Measurements from ENCODE around the gene CACNA1F. TPM values are rescaled to one million over a fixed set of nuclear protein-coding genes. Genes with fewer than 3 reads are reported as not detected.

CACNA1F gene
- total and polyA plus RNA-seq, 9 of the 15 experiments (the other 6 are each of a cell fraction or from before 2014, with no cell fraction given), result under 0.01 to 0.41 (median 0.03) TPM; not detected in 3

DNA sequence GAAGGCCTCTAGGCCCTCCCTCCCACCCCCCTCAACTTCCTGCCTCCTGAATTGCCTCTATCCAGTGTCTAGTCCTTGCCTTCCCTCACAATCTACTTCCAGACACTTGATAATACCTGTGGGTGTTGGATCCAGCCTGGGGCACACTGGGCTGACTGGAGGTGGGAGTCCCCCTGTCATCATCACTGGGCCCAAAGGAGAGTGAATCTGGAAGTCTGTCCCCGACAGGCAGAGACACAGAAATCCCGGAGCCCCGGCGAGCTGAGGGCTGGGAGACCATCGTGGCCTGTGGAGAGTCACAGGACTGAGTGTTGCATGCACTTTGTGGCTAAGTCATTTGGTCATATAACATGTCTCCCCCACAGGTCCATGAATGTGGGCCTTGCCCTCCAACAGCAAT, 24.7 kb downstream of the CACNA1F start (continued):
- TF ChIP-seq, protein P1, sequence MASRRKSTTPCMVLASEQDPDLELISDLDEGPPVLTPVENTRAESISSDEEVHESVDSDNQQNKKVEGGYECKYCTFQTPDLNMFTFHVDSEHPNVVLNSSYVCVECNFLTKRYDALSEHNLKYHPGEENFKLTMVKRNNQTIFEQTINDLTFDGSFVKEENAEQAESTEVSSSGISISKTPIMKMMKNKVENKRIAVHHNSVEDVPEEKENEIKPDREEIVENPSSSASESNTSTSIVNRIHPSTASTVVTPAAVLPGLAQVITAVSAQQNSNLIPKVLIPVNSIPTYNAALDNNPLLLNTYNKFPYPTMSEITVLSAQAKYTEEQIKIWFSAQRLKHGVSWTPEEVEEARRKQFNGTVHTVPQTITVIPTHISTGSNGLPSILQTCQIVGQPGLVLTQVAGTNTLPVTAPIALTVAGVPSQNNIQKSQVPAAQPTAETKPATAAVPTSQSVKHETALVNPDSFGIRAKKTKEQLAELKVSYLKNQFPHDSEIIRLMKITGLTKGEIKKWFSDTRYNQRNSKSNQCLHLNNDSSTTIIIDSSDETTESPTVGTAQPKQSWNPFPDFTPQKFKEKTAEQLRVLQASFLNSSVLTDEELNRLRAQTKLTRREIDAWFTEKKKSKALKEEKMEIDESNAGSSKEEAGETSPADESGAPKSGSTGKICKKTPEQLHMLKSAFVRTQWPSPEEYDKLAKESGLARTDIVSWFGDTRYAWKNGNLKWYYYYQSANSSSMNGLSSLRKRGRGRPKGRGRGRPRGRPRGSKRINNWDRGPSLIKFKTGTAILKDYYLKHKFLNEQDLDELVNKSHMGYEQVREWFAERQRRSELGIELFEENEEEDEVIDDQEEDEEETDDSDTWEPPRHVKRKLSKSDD (conservative IDR thresholded peaks at IDR 0.05; ENCODE audit: low read length), result no peak
- no peak for TF ChIP-seq NR2C1 (IDR thresholded peaks at IDR 0.05)
- TF ChIP-seq NR2C1 (tag; IDR thresholded peaks at IDR 0.05), result no peak
- no peak for TF ChIP-seq EP300 (IDR thresholded peaks at IDR 0.05; ENCODE audit: low read length)
- TF ChIP-seq, protein P2, sequence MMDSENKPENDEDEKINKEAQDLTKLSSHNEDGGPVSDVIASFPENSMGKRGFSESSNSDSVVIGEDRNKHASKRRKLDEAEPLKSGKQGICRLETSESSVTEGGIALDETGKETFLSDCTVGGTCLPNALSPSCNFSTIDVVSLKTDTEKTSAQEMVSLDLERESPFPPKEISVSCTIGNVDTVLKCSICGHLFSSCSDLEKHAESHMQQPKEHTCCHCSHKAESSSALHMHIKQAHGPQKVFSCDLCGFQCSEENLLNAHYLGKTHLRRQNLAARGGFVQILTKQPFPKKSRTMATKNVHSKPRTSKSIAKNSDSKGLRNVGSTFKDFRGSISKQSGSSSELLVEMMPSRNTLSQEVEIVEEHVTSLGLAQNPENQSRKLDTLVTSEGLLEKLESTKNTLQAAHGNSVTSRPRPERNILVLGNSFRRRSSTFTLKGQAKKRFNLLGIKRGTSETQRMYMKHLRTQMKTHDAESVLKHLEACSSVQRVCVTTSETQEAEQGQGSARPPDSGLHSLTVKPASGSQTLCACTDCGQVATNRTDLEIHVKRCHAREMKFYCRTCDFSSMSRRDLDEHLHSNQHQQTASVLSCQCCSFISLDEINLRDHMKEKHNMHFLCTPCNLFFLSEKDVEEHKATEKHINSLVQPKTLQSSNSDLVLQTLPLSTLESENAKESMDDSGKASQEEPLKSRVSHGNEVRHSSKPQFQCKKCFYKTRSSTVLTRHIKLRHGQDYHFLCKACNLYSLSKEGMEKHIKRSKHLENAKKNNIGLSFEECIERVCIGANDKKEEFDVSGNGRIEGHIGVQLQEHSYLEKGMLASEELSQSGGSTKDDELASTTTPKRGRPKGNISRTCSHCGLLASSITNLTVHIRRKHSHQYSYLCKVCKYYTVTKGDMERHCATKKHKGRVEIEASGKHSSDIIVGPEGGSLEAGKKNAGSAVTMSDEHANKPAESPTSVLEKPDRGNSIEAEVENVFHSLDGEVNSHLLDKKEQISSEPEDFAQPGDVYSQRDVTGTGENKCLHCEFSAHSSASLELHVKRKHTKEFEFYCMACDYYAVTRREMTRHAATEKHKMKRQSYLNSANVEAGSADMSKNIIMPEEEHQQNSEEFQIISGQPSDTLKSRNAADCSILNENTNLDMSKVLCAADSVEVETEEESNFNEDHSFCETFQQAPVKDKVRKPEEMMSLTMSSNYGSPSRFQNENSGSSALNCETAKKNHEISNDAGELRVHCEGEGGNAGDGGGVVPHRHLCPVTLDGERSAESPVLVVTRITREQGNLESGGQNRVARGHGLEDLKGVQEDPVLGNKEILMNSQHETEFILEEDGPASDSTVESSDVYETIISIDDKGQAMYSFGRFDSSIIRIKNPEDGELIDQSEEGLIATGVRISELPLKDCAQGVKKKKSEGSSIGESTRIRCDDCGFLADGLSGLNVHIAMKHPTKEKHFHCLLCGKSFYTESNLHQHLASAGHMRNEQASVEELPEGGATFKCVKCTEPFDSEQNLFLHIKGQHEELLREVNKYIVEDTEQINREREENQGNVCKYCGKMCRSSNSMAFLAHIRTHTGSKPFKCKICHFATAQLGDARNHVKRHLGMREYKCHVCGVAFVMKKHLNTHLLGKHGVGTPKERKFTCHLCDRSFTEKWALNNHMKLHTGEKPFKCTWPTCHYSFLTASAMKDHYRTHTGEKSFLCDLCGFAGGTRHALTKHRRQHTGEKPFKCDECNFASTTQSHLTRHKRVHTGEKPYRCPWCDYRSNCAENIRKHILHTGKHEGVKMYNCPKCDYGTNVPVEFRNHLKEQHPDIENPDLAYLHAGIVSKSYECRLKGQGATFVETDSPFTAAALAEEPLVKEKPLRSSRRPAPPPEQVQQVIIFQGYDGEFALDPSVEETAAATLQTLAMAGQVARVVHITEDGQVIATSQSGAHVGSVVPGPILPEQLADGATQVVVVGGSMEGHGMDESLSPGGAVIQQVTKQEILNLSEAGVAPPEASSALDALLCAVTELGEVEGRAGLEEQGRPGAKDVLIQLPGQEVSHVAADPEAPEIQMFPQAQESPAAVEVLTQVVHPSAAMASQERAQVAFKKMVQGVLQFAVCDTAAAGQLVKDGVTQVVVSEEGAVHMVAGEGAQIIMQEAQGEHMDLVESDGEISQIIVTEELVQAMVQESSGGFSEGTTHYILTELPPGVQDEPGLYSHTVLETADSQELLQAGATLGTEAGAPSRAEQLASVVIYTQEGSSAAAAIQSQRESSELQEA (IDR thresholded peaks at IDR 0.05; ENCODE audit: low read depth), result no peak
- no peak for TF ChIP-seq TAL1 (IDR thresholded peaks at IDR 0.05)
- TF ChIP-seq FOSL1 (tag; conservative IDR thresholded peaks at IDR 0.05), result no peak
- TF ChIP-seq ZBTB8A (IDR thresholded peaks at IDR 0.05; ENCODE audit: partially characterized antibody), result no peak
